IMR-90 (cell line): Measurements from ENCODE around the gene GALNT12. TPM values are rescaled to one million over a fixed set of nuclear protein-coding genes. Genes with fewer than 3 reads are reported as not detected.

Experiments used
- ATAC-seq: fragments of 200-7000 bp; cut with Tn5 transposase; 2 replicates; pipeline ENCODE4 v1.9.1; 2020; ENCODE audit warnings: low read depth, mild to moderate bottlenecking, moderate library complexity
- BruUV-seq: library from RNA; stranded (reverse); fragments of 400-500 nt; replicated peaks from 2 replicates; lab custom pipeline; 2021; lab: Mats Ljungman, UMichigan
- CTCF ChIA-PET: fragments of 300-600 bp; formaldehyde crosslinking; extraction: SDS; loops from one replicate; lab custom pipeline; 2021; ENCODE audit warnings: antibody characterized with exemption; lab: Yijun Ruan, JAX
- POLR2A ChIA-PET: fragments of 300-600 bp; sonication (Branson Sonifier 250); formaldehyde crosslinking; loops from one replicate; lab custom pipeline; 2022; ENCODE audit warnings: antibody characterized with exemption; ENCODE audit not compliant: unreplicated experiment; lab: Charles Lee
- DNase-seq: peaks from one replicate; pipeline ENCODE4 v3.0.0; 2013
- H2AFZ ChIP-seq: replicated peaks from 2 replicates; pipeline ENCODE3; 2013; ENCODE audit warnings: low read length, mild to moderate bottlenecking; ENCODE audit not compliant: poor library complexity
- H2AK5ac ChIP-seq: 2 replicates; pipeline ENCODE4 v1.6.1; 2013; ENCODE audit warnings: low read depth, low read length, inconsistent platforms
- H2AK9ac ChIP-seq: replicated peaks from 2 replicates; pipeline ENCODE3; 2013; ENCODE audit warnings: mild to moderate bottlenecking, low read depth, low read length, moderate library complexity; ENCODE audit not compliant: poor library complexity
- H2BK120ac ChIP-seq: 2 replicates; pipeline ENCODE4 v1.6.1; 2013; ENCODE audit warnings: low read depth, low read length, inconsistent platforms
- H2BK15ac ChIP-seq: 3 replicates; pipeline ENCODE4 v1.6.1; 2013; ENCODE audit warnings: low read depth, low read length, inconsistent platforms
- H2BK20ac ChIP-seq: 2 replicates; pipeline ENCODE4 v1.6.1; 2013; ENCODE audit warnings: low read depth, mild to moderate bottlenecking, inconsistent platforms, low read length, moderate library complexity
- H2BK5ac ChIP-seq: 2 replicates; pipeline ENCODE4 v1.6.1; 2013; ENCODE audit warnings: mild to moderate bottlenecking, low read depth, low read length, inconsistent platforms; ENCODE audit not compliant: poor library complexity, severe bottlenecking
- H3K14ac ChIP-seq: replicated peaks from 2 replicates; pipeline ENCODE4 v1.6.1; 2013; ENCODE audit warnings: low read depth, low read length, inconsistent platforms
- H3K18ac ChIP-seq: 2 replicates; pipeline ENCODE4 v1.6.1; 2013; ENCODE audit warnings: low read depth, low read length, control low read depth
- H3K23ac ChIP-seq: 2 replicates; pipeline ENCODE4 v1.6.1; 2013; ENCODE audit warnings: low read depth, low read length, inconsistent platforms
- H3K27ac ChIP-seq: 2 replicates; pipeline ENCODE4 v1.5.1; 2013; ENCODE audit warnings: mild to moderate bottlenecking, control low read depth, low read length; ENCODE audit not compliant: insufficient read depth
- H3K27me3 ChIP-seq: 2 replicates; pipeline ENCODE4 v1.6.1; 2013; ENCODE audit warnings: low read length; ENCODE audit not compliant: control insufficient read depth, insufficient read depth
- H3K36me3 ChIP-seq: 2 replicates; pipeline ENCODE4 v1.6.1; 2013; ENCODE audit warnings: low read length, mixed read lengths; ENCODE audit not compliant: control insufficient read depth, insufficient read depth
- H3K4ac ChIP-seq: 2 replicates; pipeline ENCODE4 v1.6.1; 2013; ENCODE audit warnings: low read depth, low read length, inconsistent platforms
- H3K4me1 ChIP-seq: 2 replicates; pipeline ENCODE4 v1.6.1; 2013; ENCODE audit warnings: low read length, mixed read lengths; ENCODE audit not compliant: control insufficient read depth, insufficient read depth
- H3K4me2 ChIP-seq: 2 replicates; pipeline ENCODE4 v1.6.1; 2013; ENCODE audit warnings: low read depth, mild to moderate bottlenecking, control low read depth, low read length, moderate library complexity
- H3K4me3 ChIP-seq: 2 replicates; pipeline ENCODE4 v1.5.1; 2013; ENCODE audit warnings: low read depth, mild to moderate bottlenecking, control low read depth, low read length, moderate library complexity; ENCODE audit not compliant: insufficient read depth
- H3K56ac ChIP-seq: 2 replicates; pipeline ENCODE4 v1.6.1; 2013; ENCODE audit warnings: low read length, inconsistent platforms; ENCODE audit not compliant: insufficient read depth; ENCODE audit errors: extremely low read depth
- H3K79me1 ChIP-seq, 2 experiments: 2 replicates each; pipeline ENCODE4 v1.6.1; 2013; ENCODE audit warnings: low read length in 2 of 2, inconsistent platforms in 1 of 2, low read depth in 1 of 2
- H3K9ac ChIP-seq: 2 replicates; pipeline ENCODE4 v1.6.1; 2013; ENCODE audit warnings: low read depth, low read length, control low read depth
- H3K9me1 ChIP-seq: 2 replicates; pipeline ENCODE4 v1.6.1; 2013; ENCODE audit warnings: low read length, inconsistent platforms; ENCODE audit not compliant: insufficient read depth
- H3K9me3 ChIP-seq: 2 replicates; pipeline ENCODE4 v1.6.1; 2013; ENCODE audit warnings: low read length; ENCODE audit not compliant: control insufficient read depth, insufficient read depth
- H4K20me1 ChIP-seq: 2 replicates; pipeline ENCODE4 v1.6.1; 2013; ENCODE audit warnings: low read length, inconsistent platforms; ENCODE audit not compliant: insufficient read depth
- H4K5ac ChIP-seq: 2 replicates; pipeline ENCODE4 v1.6.1; 2013; ENCODE audit warnings: mild to moderate bottlenecking, low read depth, low read length, control low read depth
- H4K8ac ChIP-seq, 2 experiments: 2 replicates each; pipeline ENCODE4 v1.6.1; 2013; ENCODE audit warnings: low read depth in 2 of 2, low read length in 2 of 2, control low read depth in 1 of 2, inconsistent platforms in 1 of 2
- H4K91ac ChIP-seq: 2 replicates; pipeline ENCODE4 v1.6.1; 2013; ENCODE audit warnings: low read depth, low read length, inconsistent platforms; ENCODE audit not compliant: insufficient read depth
- CEBPB ChIP-seq: IDR thresholded peaks from 2 replicates; pipeline ENCODE4 v1.6.1; 2012; ENCODE audit warnings: low read depth, low read length, improper control_type of control experiment
- RAD21 ChIP-seq: IDR thresholded peaks from 2 replicates; pipeline ENCODE4 v1.6.1; 2012; ENCODE audit warnings: low read length, improper control_type of control experiment
- SMC3 ChIP-seq: fragments of 150-350 bp; IDR thresholded peaks from 2 replicates; pipeline ENCODE4 v1.6.1; 2016; ENCODE audit warnings: low read depth, mild to moderate bottlenecking, antibody characterized with exemption, low read length, moderate library complexity
- WGBS, 2 experiments: methylation state at CpG; one replicate each; pipeline versions ENCODE4 v1.1.5 to v1.1.7; 2013; ENCODE audit warnings: missing lambda C conversion rate in 2 of 2; ENCODE audit not compliant: insufficient read length in 1 of 2; ENCODE audit errors: extremely low coverage in 2 of 2; 5-methylcytosine and 5-hydroxymethylcytosine counted together
- dilution Hi-C: fragments of 300-500 bp; cut with HindIII; formaldehyde crosslinking; loops from one replicate; pipeline ENCODE4 v1.14.3; 2018; ENCODE audit warnings: low sequenced_read_pairs; ENCODE audit not compliant: unreplicated experiment
- in situ Hi-C: fragments of 300-500 bp; cut with MboI; formaldehyde crosslinking; loops from 3 replicates; pipeline ENCODE4 v1.14.3; 2019; ENCODE audit warnings: low sequenced_read_pairs, inconsistent platforms, mixed read lengths
- intact Hi-C: fragments of 100-400 bp; cut with micrococcal nuclease; formaldehyde crosslinking; loops from 2 replicates; pipeline ENCODE4 v1.10.0; 2022
- polyA plus RNA-seq, 3 experiments: library from polyadenylated mRNA; depleted of rRNA; stranded (reverse); fragments of >200 nt; gene quantifications; 2 replicates each; pipeline ENCODE4 v1.2.3, GENCODE V29; 2012; ENCODE audit warnings: low replicate concordance in 1 of 3
- total RNA-seq: library from RNA; depleted of rRNA; stranded (reverse); fragments of >200 nt; gene quantifications from 2 replicates; pipeline ENCODE4 v1.2.3, GENCODE V29; 2012

Gene GALNT12
- total and polyA plus RNA-seq, 2 of the 4 experiments (the other 2 are of a cell fraction), result 2.3 to 2.5 TPM

- TF ChIP-seq CEBPB (no peak), RAD21 (no peak), SMC3 (no peak)
Observed at GRCh38 chr9:98767915-98768314, 39.6 kb upstream of the GALNT12 start.

More at GRCh38 chr9:98767915-98768314, 39.6 kb upstream of the GALNT12 start:
- H3K18ac ChIP-seq, result no peak overlapping the region
- H2BK5ac ChIP-seq, result no peak overlapping the region
- H4K8ac ChIP-seq, result no peak overlapping the region
- no peaks in the 10 kb centered on the region for H3K79me1 ChIP-seq
- DNase-seq (no peak), ATAC-seq (no peak)
- no peak overlapping the region for H3K4me2 ChIP-seq
- H4K91ac ChIP-seq, result no peak overlapping the region
- H2BK120ac ChIP-seq, result no peak overlapping the region
- no peaks in the 10 kb centered on the region for H3K4me1 ChIP-seq
- no peaks in the 10 kb centered on the region for H3K27me3 ChIP-seq
- 89% methylated on average over 5 of the region's 7 CpGs; no CpG with 5 or more reads in 1 of the 2 experiments for WGBS, 2 experiments
- H4K5ac ChIP-seq, result no peak overlapping the region
- no peak overlapping the region for H2AK5ac ChIP-seq
- H3K23ac ChIP-seq, result no peak overlapping the region
- dilution Hi-C loops, result no loop called here
- no peaks in the 10 kb centered on the region for H4K20me1 ChIP-seq
- in situ Hi-C loops, result no loop called here
- no peak overlapping the region for H3K4me3 ChIP-seq
- no peaks in the 10 kb centered on the region for H3K9me3 ChIP-seq
- H3K36me3 ChIP-seq, result peaks cover 48% of the 10 kb centered on the region
- intact Hi-C loops, result no loop called here
- H3K27ac ChIP-seq, result no peak overlapping the region
- H2AFZ ChIP-seq, result no peak overlapping the region
- ChIA-PET CTCF (no interaction called here), POLR2A (no interaction called here)
- H3K9me1 ChIP-seq, result no peaks in the 10 kb centered on the region
- H3K56ac ChIP-seq, result no peak overlapping the region
- H3K14ac ChIP-seq, result no peak overlapping the region
- no peak overlapping the region for H2BK15ac ChIP-seq
- no peak overlapping the region for H3K9ac ChIP-seq
- no peak overlapping the region for H2AK9ac ChIP-seq
- BruUV-seq, result no TSS peak
- no peak overlapping the region for H2BK20ac ChIP-seq
- H3K4ac ChIP-seq, result no peak overlapping the region
